Measurements from ENCODE around the gene COG5.

COG5 gene

GRCh38 chr7:107194052-107194451, 369.7 kb downstream of the COG5 start:
- TF ChIP-seq, protein P1, sequence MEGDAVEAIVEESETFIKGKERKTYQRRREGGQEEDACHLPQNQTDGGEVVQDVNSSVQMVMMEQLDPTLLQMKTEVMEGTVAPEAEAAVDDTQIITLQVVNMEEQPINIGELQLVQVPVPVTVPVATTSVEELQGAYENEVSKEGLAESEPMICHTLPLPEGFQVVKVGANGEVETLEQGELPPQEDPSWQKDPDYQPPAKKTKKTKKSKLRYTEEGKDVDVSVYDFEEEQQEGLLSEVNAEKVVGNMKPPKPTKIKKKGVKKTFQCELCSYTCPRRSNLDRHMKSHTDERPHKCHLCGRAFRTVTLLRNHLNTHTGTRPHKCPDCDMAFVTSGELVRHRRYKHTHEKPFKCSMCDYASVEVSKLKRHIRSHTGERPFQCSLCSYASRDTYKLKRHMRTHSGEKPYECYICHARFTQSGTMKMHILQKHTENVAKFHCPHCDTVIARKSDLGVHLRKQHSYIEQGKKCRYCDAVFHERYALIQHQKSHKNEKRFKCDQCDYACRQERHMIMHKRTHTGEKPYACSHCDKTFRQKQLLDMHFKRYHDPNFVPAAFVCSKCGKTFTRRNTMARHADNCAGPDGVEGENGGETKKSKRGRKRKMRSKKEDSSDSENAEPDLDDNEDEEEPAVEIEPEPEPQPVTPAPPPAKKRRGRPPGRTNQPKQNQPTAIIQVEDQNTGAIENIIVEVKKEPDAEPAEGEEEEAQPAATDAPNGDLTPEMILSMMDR (IDR thresholded peaks at IDR 0.05; ENCODE audit: low read depth, low read length) = no peak
- H3K4me3 ChIP-seq (ENCODE audit: low read depth, low read length) = no peak overlapping the region

DNA sequence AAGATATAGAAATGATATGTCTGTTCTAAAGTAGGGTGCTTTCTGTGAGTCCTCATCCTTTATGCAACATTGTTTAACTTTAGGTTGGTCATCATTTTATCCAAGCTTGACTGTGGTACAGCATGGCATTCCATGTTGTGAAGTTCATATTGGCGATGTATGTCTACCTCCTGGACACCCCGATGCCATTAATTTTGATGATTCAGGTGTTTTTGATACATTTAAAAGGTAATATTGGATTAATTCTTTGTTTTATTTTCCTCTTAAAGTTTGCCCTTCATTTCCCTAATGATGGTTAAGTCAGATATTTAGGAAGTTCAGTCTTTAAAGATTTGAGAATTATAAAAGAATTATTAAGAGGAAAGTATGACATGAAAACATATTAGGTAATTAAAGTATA, 373.6 kb downstream of the COG5 start:
- TF ChIP-seq, protein P1 (IDR thresholded peaks at IDR 0.05; ENCODE audit: low read depth, low read length) = no peak
- no peak overlapping the region for H3K4me3 ChIP-seq (ENCODE audit: low read depth, low read length)

GRCh38 chr7:107187774-107188173, 375.9 kb downstream of the COG5 start:
- H3K4me3 ChIP-seq (ENCODE audit: low read depth, low read length) = no peak overlapping the region
- TF ChIP-seq, protein P1 (IDR thresholded peaks at IDR 0.05; ENCODE audit: low read depth, low read length) = no peak

GRCh38 chr7:107186240-107186639, 377.5 kb downstream of the COG5 start:
- TF ChIP-seq, protein P1 (IDR thresholded peaks at IDR 0.05; ENCODE audit: low read depth, low read length) = no peak
- no peak overlapping the region for H3K4me3 ChIP-seq (ENCODE audit: low read depth, low read length)

DNA sequence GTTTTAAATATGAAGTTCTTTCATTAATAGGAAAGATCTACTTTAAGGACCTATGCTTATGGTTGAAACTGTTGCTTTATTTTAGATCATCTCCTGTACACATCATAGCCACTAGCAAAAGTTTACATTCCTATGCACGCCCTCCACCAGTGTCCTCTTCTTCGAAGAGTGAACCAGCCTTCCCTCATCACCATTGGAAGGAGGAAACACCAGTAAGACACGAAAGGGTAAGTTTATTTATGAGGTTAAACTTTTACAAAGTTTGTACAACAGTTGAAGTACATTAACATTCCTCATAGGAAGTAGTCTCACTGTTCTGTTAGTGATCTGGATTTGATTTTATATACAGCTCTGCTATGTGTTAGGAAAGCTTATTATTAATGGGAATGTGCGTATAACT, 378.0 kb downstream of the COG5 start:
- no peak overlapping the region for H3K4me3 ChIP-seq (ENCODE audit: low read depth, low read length)
- TF ChIP-seq, protein P1 (IDR thresholded peaks at IDR 0.05; ENCODE audit: low read depth, low read length) = no peak

DNA sequence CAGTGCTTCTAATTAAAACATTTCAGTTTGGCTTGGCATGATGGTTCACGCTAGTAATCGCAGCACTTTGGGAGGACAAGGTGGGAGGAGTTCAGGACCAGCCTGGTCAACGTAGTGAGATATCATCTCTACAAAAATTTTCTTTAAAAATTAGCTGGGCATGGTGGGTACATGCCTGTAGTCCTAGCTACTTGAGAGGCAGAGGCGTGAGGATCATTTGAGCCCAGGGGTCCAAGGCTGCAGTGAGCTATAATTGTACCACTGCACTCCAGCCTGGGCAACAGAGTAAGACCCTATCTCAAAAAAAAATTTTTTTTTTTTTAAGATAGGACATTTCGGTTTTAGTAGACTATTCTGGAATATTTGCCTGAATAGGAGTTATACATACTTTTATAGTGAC, 382.5 kb downstream of the COG5 start:
- TF ChIP-seq, protein P1 (IDR thresholded peaks at IDR 0.05; ENCODE audit: low read depth, low read length) = no peak
- no peak overlapping the region for H3K4me3 ChIP-seq (ENCODE audit: low read depth, low read length)

DNA sequence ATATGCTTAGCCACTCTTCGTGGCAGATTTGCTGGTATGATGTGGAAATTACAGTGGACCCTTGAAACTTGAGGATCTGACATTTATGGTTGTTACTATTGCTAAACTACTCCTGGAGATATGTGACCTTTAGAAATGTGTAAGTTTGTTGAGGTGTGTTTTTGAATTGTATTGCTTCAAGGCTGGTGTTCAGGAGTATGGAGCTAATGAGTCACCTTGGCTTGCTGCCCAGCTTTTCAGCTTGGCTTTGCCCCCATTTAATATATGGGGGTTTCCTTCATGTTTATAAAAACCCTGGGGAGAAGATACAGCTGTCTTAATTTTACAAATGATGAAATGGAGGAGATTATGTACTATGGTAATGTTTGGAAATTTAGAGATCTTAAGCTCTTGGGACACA, 383.3 kb downstream of the COG5 start:
- H3K4me3 ChIP-seq (ENCODE audit: low read depth, low read length) = no peak overlapping the region
- TF ChIP-seq, protein P1 (IDR thresholded peaks at IDR 0.05; ENCODE audit: low read depth, low read length) = no peak
